Activated CD8-positive, alpha-beta memory T cell treated with anti-CD3 and anti-CD28 coated beads, Interleukin-2, amount 50 U/mL, for 1 hour (primary cell): ENCODE measurements around the gene HOXA3.

Experiments used
- DNase-seq: peaks from one replicate; pipeline ENCODE4 v3.0.0-alpha.2; 2020; ENCODE audit errors: extremely low read depth

Gene HOXA3

GRCh38 chr7:27151931-27152815 lies at the start of gene HOXA3:
Gene HOXA3, minus strand, starts transcription at chr7:27152583. Its CDS starts 41,943 bp downstream, at chr7:27110640.
- no peak for DNase-seq

DNA sequence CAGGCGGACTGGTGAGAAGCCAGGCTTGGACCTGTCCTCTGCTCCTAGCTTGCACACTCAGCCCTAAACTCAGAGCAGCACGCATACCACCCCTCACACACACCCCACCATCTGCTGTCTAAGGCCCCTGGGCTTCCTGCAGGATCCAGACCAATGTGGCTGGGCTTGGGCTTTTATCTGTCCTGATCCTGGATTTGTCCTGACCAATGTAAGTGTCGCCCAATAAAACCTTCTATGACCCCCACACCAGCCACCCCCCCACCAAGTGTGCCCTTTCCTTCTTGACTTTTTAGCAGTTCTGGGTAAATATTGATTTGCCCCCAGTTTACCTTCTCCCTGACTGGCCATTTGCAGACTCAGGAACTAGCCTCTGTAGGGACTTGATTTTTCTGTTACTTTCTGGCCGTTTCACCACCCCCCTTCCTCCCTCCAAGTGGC lies 49.2 kb upstream of the HOXA3 start:
- no peak for DNase-seq

GRCh38 chr7:27200761-27201579 lies 48.6 kb upstream of the HOXA3 start:
- DNase-seq = no peak

- DNase-seq = no peak
Measured at GRCh38 chr7:27199849-27200760, 47.7 kb upstream of the HOXA3 start, which contains the start of gene HOXA13. Gene HOXA13, minus strand, starts transcription at chr7:27200091. Its CDS starts 14 bp downstream, at chr7:27200077.

GRCh38 chr7:27198871-27199801 lies 46.8 kb upstream of the HOXA3 start:
- DNase-seq = no peak

GRCh38 chr7:27198138-27198841 lies 45.9 kb upstream of the HOXA3 start:
- no peak for DNase-seq

- no peak for DNase-seq
Measured at GRCh38 chr7:27197137-27198042, 45.0 kb upstream of the HOXA3 start.

GRCh38 chr7:27196287-27196767 lies 43.9 kb upstream of the HOXA3 start:
- DNase-seq = peak; percentile 67

DNA sequence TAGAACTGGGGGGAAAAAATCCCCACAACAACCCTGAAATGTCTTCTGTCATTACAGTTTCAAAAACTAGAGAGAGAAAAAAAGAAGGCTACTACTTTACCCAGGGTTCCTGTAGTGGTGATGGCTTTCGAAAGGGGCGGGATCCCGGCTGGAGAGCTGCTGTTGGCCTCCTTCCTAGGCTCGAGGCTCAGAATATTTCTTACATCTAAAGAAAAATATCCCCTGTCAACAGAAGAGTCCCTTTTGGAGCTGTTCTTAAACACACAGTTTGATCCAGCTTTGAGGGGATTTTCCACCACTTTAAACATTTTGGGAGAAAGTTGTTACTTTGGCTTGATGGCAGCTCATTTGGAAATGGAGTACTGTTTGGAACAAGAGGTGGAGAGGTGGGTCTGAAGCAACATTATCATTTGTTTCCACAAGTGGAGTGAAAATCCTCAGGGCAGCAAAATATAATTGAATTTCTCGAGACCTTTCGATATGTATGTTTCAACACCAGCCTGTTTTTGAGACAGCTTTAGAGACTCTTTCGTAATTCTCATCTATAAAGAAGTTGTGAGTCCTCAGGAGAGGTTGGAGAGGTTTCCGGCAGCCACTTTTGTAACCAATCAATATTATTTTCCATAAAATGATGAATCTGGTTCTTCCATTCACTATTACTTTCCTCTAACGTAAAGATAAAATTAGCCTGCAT lies 42.5 kb upstream of the HOXA3 start:
- DNase-seq = no peak

DNA sequence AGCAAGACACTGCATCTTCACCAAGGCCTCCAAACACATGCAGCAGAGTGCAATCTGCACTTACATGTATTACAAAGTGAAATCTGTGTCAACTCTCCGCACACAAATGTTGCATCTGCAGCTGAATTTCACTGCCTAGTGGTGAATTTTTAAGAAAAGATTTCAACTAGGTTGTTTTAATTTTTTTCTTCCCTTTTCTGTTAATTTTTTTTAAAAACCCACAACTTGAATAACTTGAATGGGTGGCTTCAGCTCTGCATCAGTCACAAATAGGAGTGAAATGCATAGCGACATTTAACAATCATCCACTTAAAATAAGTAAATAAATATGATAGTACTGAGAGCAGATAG lies 41.6 kb upstream of the HOXA3 start:
- DNase-seq = no peak

DNA sequence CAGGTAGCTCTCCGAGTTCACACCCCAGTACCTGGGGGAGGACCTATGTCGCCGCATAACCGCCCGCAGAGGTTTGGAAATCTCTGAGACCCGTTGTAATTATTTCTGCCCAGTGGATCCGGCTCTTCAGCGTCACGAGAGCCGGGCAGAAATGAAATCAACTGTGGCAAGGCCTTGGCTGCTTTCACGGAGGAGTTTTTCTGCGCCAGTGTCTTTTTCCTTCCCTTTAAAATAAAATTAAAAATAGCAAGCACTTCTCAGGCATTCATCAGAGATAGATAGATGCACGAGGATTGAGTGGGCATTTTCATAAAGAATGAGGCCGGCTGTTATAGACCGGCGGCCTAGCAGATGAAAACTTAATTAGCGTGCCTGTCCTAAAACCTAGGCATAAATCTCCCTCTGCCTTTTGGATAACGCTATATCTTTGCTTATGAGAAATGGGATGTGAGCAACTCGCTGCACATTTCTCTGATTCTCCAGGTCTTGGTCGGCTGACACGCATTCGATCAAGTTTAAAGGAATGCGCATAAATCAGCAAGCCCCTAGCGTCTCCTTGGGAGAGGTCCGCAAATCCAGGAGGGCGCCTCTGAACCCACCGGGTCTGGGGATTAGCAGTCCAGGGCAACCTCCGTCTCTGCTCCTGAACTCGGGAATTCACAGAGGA lies 41.1 kb upstream of the HOXA3 start:
- no peak for DNase-seq

- DNase-seq = no peak
Measured at GRCh38 chr7:27192546-27193334, 40.4 kb upstream of the HOXA3 start.

DNA sequence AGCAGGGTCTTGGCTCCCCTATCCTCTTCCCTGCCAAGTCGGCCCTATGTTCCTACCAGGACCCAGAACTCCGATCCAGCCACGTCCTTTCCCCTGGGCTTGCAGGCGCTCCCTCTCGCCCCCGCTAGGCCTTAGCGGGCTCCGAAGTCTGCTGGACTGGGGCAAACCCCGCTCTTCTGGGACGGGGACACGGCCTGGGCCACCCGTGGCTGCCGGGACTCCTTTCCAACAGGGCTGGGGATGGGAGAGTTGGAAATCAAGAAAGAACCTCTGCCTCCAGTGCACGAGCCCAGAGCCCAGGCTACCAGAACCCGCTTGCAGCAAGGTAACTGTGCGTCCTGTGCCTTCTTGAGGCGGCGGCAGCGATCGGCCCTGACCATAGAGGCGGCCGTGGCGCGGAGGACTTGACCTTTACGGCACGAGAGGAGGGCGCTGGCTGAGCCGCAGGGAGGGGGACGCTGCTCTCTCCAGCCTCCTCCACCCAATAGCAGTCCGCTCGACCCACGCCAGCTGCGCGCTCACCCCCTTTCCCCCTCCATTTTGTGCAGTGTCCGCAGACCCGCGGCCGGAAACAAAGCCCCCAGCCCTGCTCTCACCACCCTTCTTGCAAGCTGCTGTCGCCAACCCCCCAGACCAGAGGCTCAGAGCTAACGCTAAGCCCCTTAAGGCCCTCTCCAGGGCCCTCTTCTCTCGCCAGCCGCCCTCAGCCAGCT lies 39.6 kb upstream of the HOXA3 start:
- DNase-seq = no peak

DNA sequence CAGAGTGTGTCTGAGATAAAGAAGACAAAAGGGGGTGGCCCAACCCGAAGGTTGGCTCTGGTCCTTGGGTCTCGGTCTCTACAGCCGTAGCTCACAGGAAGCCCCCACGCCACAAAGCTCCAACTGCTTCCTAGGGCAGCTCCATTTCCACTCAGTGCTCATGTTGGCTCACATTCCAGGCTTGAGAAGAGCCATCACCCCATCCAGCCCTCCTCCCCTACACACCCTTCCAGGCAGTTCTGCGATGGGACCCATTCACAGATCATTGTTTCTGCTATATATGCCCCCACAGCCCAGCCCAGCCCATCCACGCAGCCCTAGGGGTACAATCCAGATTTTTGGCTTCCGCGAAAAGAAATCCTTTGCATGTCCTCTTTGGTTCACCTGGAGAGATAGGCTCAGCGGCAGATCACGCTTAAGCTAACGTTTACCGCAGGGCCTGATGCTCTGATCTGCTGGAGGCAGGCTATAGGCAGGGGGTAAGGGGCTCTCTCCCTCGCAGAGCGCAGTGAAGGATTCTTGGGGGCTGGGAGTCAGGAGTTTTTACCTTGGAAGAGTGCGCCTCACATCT lies 38.9 kb upstream of the HOXA3 start:
- DNase-seq = no peak

GRCh38 chr7:27189997-27190748 lies 37.8 kb upstream of the HOXA3 start:
- no peak for DNase-seq
